Left lobe of liver (tissue), 2 donors: ENCODE measurements around the gene DHRS7B. TPM values are rescaled to one million over a fixed set of nuclear protein-coding genes. Genes with fewer than 3 reads are reported as not detected.
"Not testable (repeated sequence)": the region's sequence is repeated elsewhere in the genome, so short reads cannot be mapped to it uniquely, and the experiment has no call there.

Experiments used
- ATAC-seq: fragments of 200-7000 bp; cut with Tn5 transposase; one replicate; pipeline ENCODE4 v1.9.1; 2020; ENCODE audit warnings: mild to moderate bottlenecking, moderate library complexity
- DNase-seq: peaks from one replicate; pipeline ENCODE4 v3.0.0-alpha.2; 2020; ENCODE audit warnings: low spot score
- total RNA-seq: library from RNA; stranded (reverse); gene quantifications from one replicate; pipeline ENCODE4 v1.2.1, GENCODE V29; 2021
- donor health status: DM: no; HTN: no; CAD: no; lungs with moderate emphysema.
- donor health status: DM: no; HTN: yes; CAD: no.

The DHRS7B gene, protein sequence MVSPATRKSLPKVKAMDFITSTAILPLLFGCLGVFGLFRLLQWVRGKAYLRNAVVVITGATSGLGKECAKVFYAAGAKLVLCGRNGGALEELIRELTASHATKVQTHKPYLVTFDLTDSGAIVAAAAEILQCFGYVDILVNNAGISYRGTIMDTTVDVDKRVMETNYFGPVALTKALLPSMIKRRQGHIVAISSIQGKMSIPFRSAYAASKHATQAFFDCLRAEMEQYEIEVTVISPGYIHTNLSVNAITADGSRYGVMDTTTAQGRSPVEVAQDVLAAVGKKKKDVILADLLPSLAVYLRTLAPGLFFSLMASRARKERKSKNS
- 11.0 TPM for total RNA-seq

DNA sequence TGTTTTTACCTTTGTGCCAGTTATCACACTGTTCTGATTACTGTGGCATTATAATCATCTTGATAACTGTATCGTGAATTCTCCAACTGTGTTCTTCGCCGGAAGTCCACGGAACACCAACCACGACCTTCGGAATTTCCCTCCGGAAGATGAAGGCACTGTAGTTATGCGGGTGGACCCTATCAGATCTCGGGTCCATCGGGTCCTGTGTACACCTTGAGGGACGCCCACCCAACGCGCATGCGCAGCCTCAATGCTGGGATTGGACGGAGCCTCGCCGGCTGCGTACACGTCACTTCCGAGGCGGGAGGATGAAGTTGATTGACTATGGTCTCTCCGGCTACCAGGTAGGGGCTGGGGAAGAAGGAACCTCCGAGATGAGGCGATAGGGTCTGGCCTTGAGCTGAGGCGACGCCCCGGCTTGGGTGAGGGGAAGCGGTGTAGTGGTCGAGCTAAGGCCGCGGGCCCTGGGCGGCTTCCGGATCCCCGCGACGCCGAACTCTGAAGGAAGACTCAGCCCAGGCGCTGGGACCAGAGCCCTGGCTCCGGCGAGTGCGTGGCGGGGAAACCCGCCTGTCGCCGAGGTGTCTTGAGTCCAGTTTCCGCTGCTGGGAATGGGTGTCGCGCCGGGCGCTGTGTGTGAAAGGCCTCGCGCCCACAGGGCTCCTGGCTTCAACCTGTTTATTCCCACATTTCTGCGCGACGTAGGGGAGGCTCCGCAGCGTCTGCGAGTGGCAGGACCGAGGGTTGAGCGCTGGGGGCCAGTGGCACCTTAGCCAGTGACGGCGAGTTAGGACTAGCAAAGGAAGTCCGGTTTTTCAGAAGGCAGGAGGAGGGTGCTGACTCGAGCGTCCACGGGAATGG is at the start of gene DHRS7B:
Gene DHRS7B, plus strand, starts transcription at position 320 of the 864 bp plus-strand sequence. Its CDS starts 8 bp downstream, at position 328.
- ATAC-seq: peak; percentile 94

GRCh38 chr17:21077281-21077680 is 49.5 kb upstream of the DHRS7B start:
- DNase-seq: no peak

More for the DNA sequence above, at the start of gene DHRS7B:
- DNase-seq: peak; percentile 97

GRCh38 chr17:21078016-21078780 is 48.6 kb upstream of the DHRS7B start:
- ATAC-seq (no peak), DNase-seq (no peak)

More at GRCh38 chr17:21077281-21077680, 49.5 kb upstream of the DHRS7B start:
- no peak for ATAC-seq

- no peak for DNase-seq
- ATAC-seq: no peak
Measured at GRCh38 chr17:21079196-21079595, 47.6 kb upstream of the DHRS7B start.

- DNase-seq: no peak
- ATAC-seq: no peak
Measured at GRCh38 chr17:21082001-21082436, 44.7 kb upstream of the DHRS7B start.

GRCh38 chr17:21085280-21085679 is 41.5 kb upstream of the DHRS7B start:
- ATAC-seq: not testable (repeated sequence)

GRCh38 chr17:21085707-21086106 is 41.1 kb upstream of the DHRS7B start:
- no peak for ATAC-seq
- no peak for DNase-seq

More at GRCh38 chr17:21085280-21085679, 41.5 kb upstream of the DHRS7B start:
- DNase-seq: not testable (repeated sequence)

DNA sequence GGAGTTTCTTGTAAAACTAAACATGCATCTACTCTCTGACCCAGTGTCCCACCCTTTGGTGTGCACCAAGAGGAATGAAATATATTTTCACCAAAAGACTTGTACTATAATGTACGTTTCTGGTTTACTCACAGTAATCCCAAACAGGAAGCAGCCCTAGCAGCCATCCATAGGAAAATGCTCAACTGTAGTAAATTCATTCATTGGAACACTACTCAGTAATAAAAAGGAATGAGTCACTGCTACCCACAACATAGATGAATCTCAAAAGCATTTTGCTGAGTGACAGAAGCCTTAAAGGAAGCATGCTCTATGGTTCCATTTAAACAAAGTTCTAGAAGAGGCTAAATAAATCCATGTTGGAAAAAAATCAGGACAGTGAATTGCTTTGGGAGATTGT is 37.6 kb upstream of the DHRS7B start:
- ATAC-seq (no peak), DNase-seq (no peak)

DNA sequence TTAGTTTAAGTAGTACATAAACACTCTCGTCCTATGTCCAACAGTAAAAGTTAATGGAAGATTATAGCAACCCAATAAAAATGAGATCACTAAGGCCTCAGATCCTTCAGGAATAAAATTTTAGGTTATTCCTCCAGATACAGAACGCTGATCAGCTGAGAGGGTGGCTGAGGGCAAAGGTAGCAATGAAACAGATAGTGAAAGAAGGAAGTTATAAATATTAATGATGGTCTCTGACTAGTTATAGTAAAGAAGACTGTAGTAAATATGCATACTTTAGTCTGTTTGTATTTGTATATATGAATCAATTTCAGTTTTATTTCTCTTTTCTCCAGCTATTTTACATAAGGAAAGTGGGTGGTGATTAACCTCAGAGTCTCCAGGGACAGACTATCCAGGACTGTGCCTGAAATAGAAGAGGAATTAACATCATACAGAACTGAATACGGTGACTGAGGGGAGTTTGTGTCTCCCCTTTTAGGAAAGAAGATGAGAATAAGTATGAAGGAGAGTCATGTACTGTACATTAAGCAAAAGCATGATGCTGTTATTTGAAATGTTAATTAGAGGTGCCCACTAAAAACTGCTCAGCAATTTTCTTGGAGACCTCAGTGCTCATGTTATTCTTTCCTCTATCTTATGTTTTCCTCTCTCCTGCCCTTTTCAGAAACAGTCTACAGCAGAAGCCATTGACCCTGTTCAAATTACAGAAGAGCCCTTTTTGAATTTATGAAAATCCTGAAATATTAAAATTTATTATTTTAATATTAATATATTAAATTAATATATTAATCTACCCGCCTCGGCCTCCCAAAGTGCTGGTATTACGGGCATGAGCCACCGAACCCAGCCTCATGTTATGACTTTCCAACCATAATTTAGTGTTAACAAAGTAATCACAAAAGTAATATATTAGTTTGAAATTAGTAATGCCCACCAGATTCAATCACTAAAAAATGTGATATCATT is 36.5 kb upstream of the DHRS7B start:
- ATAC-seq: no peak
- DNase-seq: no peak

- ATAC-seq: no peak
Measured at GRCh38 chr17:21090902-21091618, 35.7 kb upstream of the DHRS7B start.

GRCh38 chr17:21094298-21094704 is 32.5 kb upstream of the DHRS7B start:
- DNase-seq (no peak), ATAC-seq (no peak)

More at GRCh38 chr17:21090902-21091618, 35.7 kb upstream of the DHRS7B start:
- no peak for DNase-seq

DNA sequence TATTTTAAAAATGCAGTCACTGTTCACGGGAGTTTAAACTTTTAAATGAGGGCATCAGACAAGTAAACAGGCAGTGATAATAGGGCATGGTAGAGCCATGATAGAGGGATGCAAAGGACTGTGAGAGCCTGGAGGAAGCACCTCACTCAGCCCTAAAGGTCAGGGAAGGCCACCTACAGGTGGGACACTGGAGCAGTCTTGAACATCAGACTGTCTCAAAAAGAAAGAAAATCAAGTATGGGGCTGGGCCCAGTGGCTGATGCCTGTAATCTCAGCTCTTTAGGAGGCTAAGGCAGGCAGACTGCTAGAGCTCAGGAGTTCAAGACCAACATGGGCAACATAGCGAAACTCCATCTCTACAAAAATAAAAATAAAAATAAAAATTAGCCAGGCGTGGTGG is 31.0 kb upstream of the DHRS7B start:
- DNase-seq (no peak), ATAC-seq (no peak)

- no peak for DNase-seq
- no peak for ATAC-seq
Measured at GRCh38 chr17:21096874-21097273, 29.9 kb upstream of the DHRS7B start.

- DNase-seq (peak; percentile 49), ATAC-seq (peak; percentile 91)
Measured at GRCh38 chr17:21098934-21099689, 27.7 kb upstream of the DHRS7B start.

- ATAC-seq (no peak), DNase-seq (no peak)
Measured at GRCh38 chr17:21100636-21101035, 26.1 kb upstream of the DHRS7B start.

- DNase-seq (no peak), ATAC-seq (no peak)
Measured at GRCh38 chr17:21104608-21105007, 22.2 kb upstream of the DHRS7B start.

DNA sequence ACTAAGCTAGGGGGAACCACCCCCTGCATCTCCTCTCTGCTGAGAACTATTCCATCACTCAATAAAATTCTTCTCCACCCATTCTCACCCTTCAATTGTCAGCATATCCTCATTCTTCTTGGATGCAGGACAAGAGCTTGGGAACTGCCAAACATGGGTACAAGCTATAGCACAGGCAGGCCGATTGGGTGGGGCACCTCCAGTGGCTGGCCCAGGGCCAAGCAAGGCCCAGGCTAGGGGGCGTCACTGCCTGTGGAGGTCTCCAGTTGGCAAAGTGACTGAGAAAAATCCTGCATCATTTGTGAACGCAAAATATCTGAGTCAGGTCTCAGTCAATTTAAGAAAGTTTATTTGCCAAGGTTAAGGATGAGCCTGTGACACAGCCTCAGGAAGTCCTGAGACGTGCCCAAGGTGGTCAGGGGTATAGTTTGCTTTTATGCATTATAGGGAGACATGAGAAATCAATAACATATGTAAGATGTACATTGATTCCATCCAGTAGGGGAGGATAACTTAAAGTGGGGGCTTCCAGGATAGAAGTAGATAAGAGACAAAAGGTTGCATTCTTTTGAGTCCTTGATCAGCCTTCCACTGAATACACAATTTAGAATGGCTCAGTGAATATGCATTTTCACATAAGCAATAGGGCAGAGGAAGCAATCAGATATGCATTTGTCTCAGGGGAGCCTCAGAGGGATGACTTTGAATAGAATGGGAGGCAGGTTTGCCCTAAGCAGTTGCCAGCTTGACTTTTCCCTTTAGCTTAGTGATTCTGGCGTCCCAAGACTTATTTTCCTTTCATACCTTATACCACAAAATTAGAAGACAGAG is 21.5 kb upstream of the DHRS7B start:
- DNase-seq (no peak), ATAC-seq (no peak)

- ATAC-seq (no peak), DNase-seq (no peak)
Measured at GRCh38 chr17:21106316-21106715, 20.4 kb upstream of the DHRS7B start.
